Skeletal muscle tissue (tissue), 5 donors: Measurements from ENCODE around the gene TREM1. TPM values are rescaled to one million over a fixed set of nuclear protein-coding genes. Genes with fewer than 3 reads are reported as not detected.

Experiments
- H3K27ac ChIP-seq: one replicate; pipeline ENCODE4 v1.7.0; 2013; ENCODE audit warnings: mild to moderate bottlenecking, low read depth, low read length, inconsistent platforms
- H3K27me3 ChIP-seq, 3 donors: one replicate each; pipeline ENCODE4 v1.7.0; 2013; ENCODE audit warnings: low read length in 3 of 3; ENCODE audit not compliant: control insufficient read depth in 3 of 3, insufficient read depth in 3 of 3
- H3K36me3 ChIP-seq, 3 donors: one replicate each; pipeline ENCODE4 v1.7.0; 2013; ENCODE audit warnings: low read length in 3 of 3; ENCODE audit not compliant: control insufficient read depth in 3 of 3, insufficient read depth in 3 of 3
- H3K4me1 ChIP-seq, 3 donors: one replicate each; pipeline ENCODE4 v1.7.0; 2013; ENCODE audit warnings: low read length in 3 of 3, mild to moderate bottlenecking in 3 of 3; ENCODE audit not compliant: control insufficient read depth in 3 of 3, insufficient read depth in 3 of 3
- H3K4me3 ChIP-seq, 3 donors: one replicate each; pipeline ENCODE4 v1.7.0; 2013; ENCODE audit warnings: low read length in 3 of 3
- H3K9ac ChIP-seq, 3 donors: one replicate each; pipeline ENCODE4 v1.7.0; 2013; ENCODE audit warnings: low read length in 3 of 3, mild to moderate bottlenecking in 3 of 3, moderate library complexity in 2 of 3, low read depth in 1 of 3
- H3K9me3 ChIP-seq, 3 donors: one replicate each; pipeline ENCODE4 v1.7.0; 2013; ENCODE audit warnings: low read length in 3 of 3; ENCODE audit not compliant: control insufficient read depth in 3 of 3
- small RNA-seq: library from RNA; depleted of rRNA; stranded (forward); fragments of <200 nt; gene quantifications from one replicate; pipeline ENCODE3, GENCODE V24; 2014
- total RNA-seq: library from RNA; depleted of rRNA; stranded (reverse); fragments of >200 nt; gene quantifications from one replicate; pipeline ENCODE4 v1.2.3, GENCODE V29; 2014
- donor health status: Osteomylitis.

The TREM1 gene
- total RNA-seq, 1 donor from 2014 or later: under 0.01 TPM

DNA sequence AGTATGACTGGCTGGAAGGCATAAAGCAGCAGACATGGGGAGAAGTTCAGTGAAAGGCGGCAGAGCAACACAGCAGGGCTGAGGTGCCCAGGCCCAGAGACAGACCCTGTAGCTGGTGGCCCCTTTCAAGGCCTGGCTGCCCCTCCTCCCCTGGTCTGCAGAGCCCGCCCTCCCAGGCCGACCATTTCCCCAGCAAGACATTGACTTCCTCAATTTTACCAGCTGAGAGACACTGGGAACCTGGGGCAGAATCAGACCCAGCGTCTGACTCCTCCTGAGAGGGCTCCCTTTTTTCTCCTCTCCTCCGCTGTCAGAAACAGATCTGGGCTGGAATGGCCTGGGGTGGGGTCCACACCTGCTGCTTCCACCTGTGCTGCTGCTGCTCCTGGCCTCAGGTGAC lies 58.4 kb downstream of the TREM1 start, which contains the start of gene TREML4:
TREML4 (plus strand) TSS at position 254 of the 400 bp plus-strand sequence; CDS start at position 333, 79 bp downstream.
- no peaks in the 10 kb centered on the region for H3K4me1 ChIP-seq
- H3K9me3 ChIP-seq: no peaks in the 10 kb centered on the region
- no peak within 1 kb of the TSS for H3K9ac ChIP-seq
- no peak within 1 kb of the TSS for H3K4me3 ChIP-seq
- H3K36me3 ChIP-seq: no peaks in the 10 kb centered on the region
- no peak within 1 kb of the TSS for H3K27ac ChIP-seq
- peaks cover 11 to 41% (median 36%) of the 10 kb centered on the region in 3 donors for H3K27me3 ChIP-seq

DNA sequence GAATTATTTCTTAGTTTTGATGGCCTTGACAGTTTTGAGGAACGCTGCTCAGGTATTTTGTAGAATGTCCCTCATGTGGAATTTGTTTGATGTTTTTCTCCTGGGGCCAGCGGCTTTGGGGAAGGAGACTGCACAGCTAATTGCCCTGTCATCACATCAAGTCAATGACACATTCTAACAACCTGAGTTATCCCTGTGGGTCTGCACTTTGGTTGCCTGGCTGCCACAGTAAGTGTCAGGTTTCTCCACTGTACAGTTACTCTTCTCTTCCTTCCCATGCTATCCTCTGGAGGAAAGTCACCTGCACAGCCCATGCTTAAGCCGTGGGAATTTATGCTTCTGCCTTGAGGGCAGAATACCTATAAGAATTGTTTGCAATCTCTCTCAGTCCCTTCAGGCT lies 59.7 kb downstream of the TREM1 start:
- H3K36me3 ChIP-seq: no peaks in the 10 kb centered on the region
- H3K4me3 ChIP-seq: no peak overlapping the region
- no peaks in the 10 kb centered on the region for H3K9me3 ChIP-seq
- H3K4me1 ChIP-seq: no peaks in the 10 kb centered on the region
- no peak overlapping the region for H3K9ac ChIP-seq
- H3K27ac ChIP-seq: no peak overlapping the region
- peaks cover 11 to 44% (median 33%) of the 10 kb centered on the region in 3 donors for H3K27me3 ChIP-seq

DNA sequence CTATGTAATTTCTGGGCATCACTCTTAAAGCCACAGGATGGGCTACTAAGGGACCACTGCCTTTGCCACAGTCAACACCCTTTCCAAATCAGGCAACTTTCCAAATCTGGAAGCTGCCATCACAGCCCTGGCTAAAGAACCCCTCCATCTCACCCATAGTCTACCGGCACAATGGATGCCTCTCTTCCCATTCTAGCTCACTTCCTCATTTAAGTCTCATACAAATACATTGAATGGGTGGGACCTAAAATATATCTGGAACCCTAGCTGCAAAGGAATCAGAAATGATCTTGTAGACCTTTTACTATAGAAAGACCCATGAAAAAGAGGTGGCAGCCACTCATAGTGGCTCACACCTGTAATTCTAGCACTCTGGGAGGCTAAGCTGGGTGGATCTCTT lies 61.7 kb downstream of the TREM1 start:
- H3K9me3 ChIP-seq: peaks cover 0 to 7% (median 0%) of the 10 kb centered on the region in 3 donors
- no peak overlapping the region for H3K9ac ChIP-seq
- no peaks in the 10 kb centered on the region for H3K36me3 ChIP-seq
- no peak overlapping the region for H3K27ac ChIP-seq
- H3K4me3 ChIP-seq: no peak overlapping the region
- peaks cover 11 to 39% (median 26%) of the 10 kb centered on the region in 3 donors for H3K27me3 ChIP-seq
- no peaks in the 10 kb centered on the region for H3K4me1 ChIP-seq

Small RNA genes lying within 50 kb of the gene (small RNA-seq; reads per million reads assigned to genes)
- not detected for gene AL391903.2
- gene AL391903.3: not detected
- 0.30 reads per million, percentile 31 among the genes with 10 or more reads in this experiment for gene RNA5SP207
- not detected for gene RNU6-643P

Other genes starting within 250 kb of the TREM1 start
- gene UNC5CL, start 247.5 kb downstream of the TREM1 start, total RNA-seq: 2.1 TPM
- gene TSPO2, start 244.2 kb downstream of the TREM1 start, total RNA-seq: 1.0 TPM
- 664 TPM for gene APOBEC2, start 233.5 kb downstream of the TREM1 start, total RNA-seq
- gene OARD1, start 214.3 kb downstream of the TREM1 start, total RNA-seq: 10.4 TPM
- 17.2 TPM for gene NFYA, start 213.7 kb downstream of the TREM1 start, total RNA-seq
- not detected for gene TREML1, start 132.3 kb downstream of the TREM1 start, total RNA-seq
- gene TREM2, start 123.6 kb downstream of the TREM1 start, total RNA-seq: 0.52 TPM
- under 0.01 TPM for gene TREML2, start 85.5 kb downstream of the TREM1 start, total RNA-seq
- not detected for gene TREML4, start 58.3 kb downstream of the TREM1 start, total RNA-seq
- not detected for gene NCR2, start 48.9 kb upstream of the TREM1 start, total RNA-seq